RCC 7860 (cell line): ENCODE measurements around the gene CARM1.
"Not testable (repeated sequence)": the region's sequence is repeated elsewhere in the genome, so short reads cannot be mapped to it uniquely, and the experiment has no call there.

ENCODE experiments used
- DNase-seq: peaks from one replicate; pipeline ENCODE4 v3.0.0-alpha.2; 2015; ENCODE audit warnings: low spot score
- FAIRE-seq: peaks from 2 replicates; lab custom pipeline; 2012; peaks lifted over from hg19 to GRCh38; lab: Jason Lieb, UNC

Gene CARM1

GRCh38 chr19:10923260-10924112 is 52.1 kb downstream of the CARM1 start:
- DNase-seq (no peak), FAIRE-seq (no peak)

GRCh38 chr19:10924597-10924996 is 53.2 kb downstream of the CARM1 start:
- FAIRE-seq (no peak), DNase-seq (no peak)

- FAIRE-seq (no peak), DNase-seq (no peak)
Observed at GRCh38 chr19:10927730-10928562, 56.6 kb downstream of the CARM1 start.

- peak; percentile 51 for FAIRE-seq
- peak; percentile 96 for DNase-seq
Observed at GRCh38 chr19:10928563-10929401, 57.4 kb downstream of the CARM1 start, which contains the start of the genes TIMM29 and YIPF2. Gene TIMM29, plus strand, starts transcription at chr19:10928811. Its CDS starts 12 bp downstream, at chr19:10928823. Gene YIPF2, minus strand, starts transcription at chr19:10928639. Its CDS starts 229 bp downstream, at chr19:10928410.

GRCh38 chr19:10929402-10929794 is 58.0 kb downstream of the CARM1 start:
- no peak for FAIRE-seq
- DNase-seq = no peak

- no peak for FAIRE-seq
- DNase-seq = no peak
Observed at GRCh38 chr19:10935371-10936059, 64.2 kb downstream of the CARM1 start.

GRCh38 chr19:10936661-10937084 is 65.3 kb downstream of the CARM1 start:
- FAIRE-seq (no peak), DNase-seq (peak; percentile 52)

GRCh38 chr19:10941649-10942048 is 70.3 kb downstream of the CARM1 start:
- DNase-seq = not testable (repeated sequence)

GRCh38 chr19:10943412-10943811 is 72.1 kb downstream of the CARM1 start:
- not testable (repeated sequence) for FAIRE-seq, DNase-seq

More at GRCh38 chr19:10941649-10942048, 70.3 kb downstream of the CARM1 start:
- FAIRE-seq = not testable (repeated sequence)

GRCh38 chr19:10945264-10945663 is 73.9 kb downstream of the CARM1 start:
- FAIRE-seq (no peak), DNase-seq (no peak)

GRCh38 chr19:10946958-10947657 is 75.8 kb downstream of the CARM1 start:
- no peak for FAIRE-seq
- DNase-seq = peak; percentile 28

- FAIRE-seq = no peak
- DNase-seq = no peak
Observed at GRCh38 chr19:10952809-10953208, 81.5 kb downstream of the CARM1 start.

GRCh38 chr19:10959277-10959968 is 88.1 kb downstream of the CARM1 start:
- FAIRE-seq, DNase-seq: not testable (repeated sequence)

GRCh38 chr19:10960314-10961072 is 89.1 kb downstream of the CARM1 start, which contains the start of gene SMARCA4:
Gene SMARCA4, plus strand, starts transcription at chr19:10961030. Its CDS starts 23,122 bp downstream, at chr19:10984152.
- peak; percentile 87 for DNase-seq
- FAIRE-seq = no peak

- DNase-seq = no peak
- no peak for FAIRE-seq
Observed at GRCh38 chr19:10961073-10961860, 89.9 kb downstream of the CARM1 start.

- DNase-seq = no peak
- no peak for FAIRE-seq
Observed at GRCh38 chr19:10962863-10963262, 91.5 kb downstream of the CARM1 start.

- FAIRE-seq = no peak
Observed at GRCh38 chr19:10963865-10964264, 92.5 kb downstream of the CARM1 start.

More at GRCh38 chr19:10963865-10964264, 92.5 kb downstream of the CARM1 start:
- no peak for DNase-seq
